Kidney (tissue), 14 donors: ENCODE results near the gene AP4S1. TPM values are rescaled to one million over a fixed set of nuclear protein-coding genes. Genes with fewer than 3 reads are reported as not detected.
A peak's percentile ranks its signal among the peaks of the same experiment; 100 is the strongest.
"Not testable (repeated sequence)": the region's sequence is repeated elsewhere in the genome, so short reads cannot be mapped to it uniquely, and the experiment has no call there.

Experiments
- DNase-seq, 5 donors: peaks; one replicate each; pipeline ENCODE4 v3.0.0-alpha.2; 2013 to 2020
- FAIRE-seq: peaks from 2 replicates; lab custom pipeline; 2012; peaks lifted over from hg19 to GRCh38; lab: Jason Lieb, UNC
- H3K27ac ChIP-seq, 2 donors: one replicate each; pipeline ENCODE4 v1.7.0; 2013; ENCODE audit warnings: low read depth in 2 of 2, low read length in 2 of 2, inconsistent platforms in 1 of 2
- H3K27me3 ChIP-seq: one replicate; pipeline ENCODE4 v1.7.1; 2013; ENCODE audit warnings: low read length, inconsistent platforms; ENCODE audit not compliant: control insufficient read depth, insufficient read depth
- H3K36me3 ChIP-seq, 3 donors: one replicate each; pipeline versions ENCODE4 v1.7.0 to v1.7.1; 2013; ENCODE audit warnings: low read length in 3 of 3, control low read depth in 1 of 3, inconsistent platforms in 1 of 3; ENCODE audit not compliant: insufficient read depth in 3 of 3, control insufficient read depth in 2 of 3
- H3K4me1 ChIP-seq, 3 donors: one replicate each; pipeline versions ENCODE4 v1.7.0 to v1.7.1; 2013; ENCODE audit warnings: low read length in 3 of 3, inconsistent platforms in 1 of 3, low read depth in 1 of 3; ENCODE audit not compliant: control insufficient read depth in 2 of 3, insufficient read depth in 2 of 3
- H3K4me3 ChIP-seq, 3 donors: one replicate each; pipeline versions ENCODE4 v1.7.0 to v1.8.1; 2013; ENCODE audit warnings: low read length in 3 of 3, control low read depth in 1 of 3, inconsistent platforms in 1 of 3
- H3K9ac ChIP-seq, 3 donors: one replicate each; pipeline versions ENCODE4 v1.7.0 to v1.7.1; 2013; ENCODE audit warnings: low read length in 3 of 3, control low read depth in 1 of 3, inconsistent platforms in 1 of 3
- H3K9me3 ChIP-seq, 3 donors: one replicate each; pipeline versions ENCODE4 v1.7.0 to v1.7.1; 2013; ENCODE audit warnings: low read length in 3 of 3, control low read depth in 1 of 3, inconsistent platforms in 1 of 3; ENCODE audit not compliant: control insufficient read depth in 2 of 3, insufficient read depth in 1 of 3
- intact Hi-C: fragments of 100-400 bp; cut with DNase I; formaldehyde crosslinking; loops from one replicate; pipeline ENCODE4 v1.11.1; 2022
- polyA plus RNA-seq: library from polyadenylated mRNA; stranded (reverse); fragments of 350-450 nt; fragmentation: Illumina TruSeq; extraction: RNeasy Lipid Tissue Mini Kit (QIAGEN cat#74804); gene quantifications from one replicate; pipeline ENCODE4 v1.2.3, GENCODE V29; 2014; ENCODE audit warnings: low read depth, low replicate concordance; ENCODE audit not compliant: insufficient read depth
- total RNA-seq: library from RNA; stranded (reverse); fragmentation: NEBNext Ultra II Directional; extraction: Animal tissue kit (Norgen Biotek cat#: 25700); gene quantifications from one replicate; pipeline ENCODE4 v1.2.1, GENCODE V29; 2021
- TF ChIP-seq, protein P1 (sequence below): IDR thresholded peaks from 3 replicates; pipeline ENCODE4 v1.5.1; 2012; ENCODE audit warnings: mild to moderate bottlenecking, moderate library complexity, borderline replicate concordance; ENCODE audit not compliant: insufficient read depth; ENCODE audit errors: extremely low read depth
- donor health status: control.
- donor health status: control.
- donor health status: control.
- donor health status: control.
- donor health status: control.
- donor health status: DM: yes; HTN: yes; CAD: no.
- donor health status: Normal renal cell carcinoma (clear cell type).

AP4S1 gene
- total and polyA plus RNA-seq, 2 donors from 2014 or later: 9.0 to 12.0 TPM

GRCh38 chr14:31051511-31051910 lies 26.1 kb downstream of the AP4S1 start:
- intact Hi-C loops: no loop called here
- Histone ChIP-seq H3K36me3 (no peaks in the 10 kb centered on the region), H3K9ac (no peak overlapping the region), H3K4me3 (no peak overlapping the region), H3K9me3 (no peaks in the 10 kb centered on the region), H3K4me1 (no peaks in the 10 kb centered on the region), H3K27ac (no peak overlapping the region), H3K27me3 (no peaks in the 10 kb centered on the region)
- DNase-seq (no peak), FAIRE-seq (no peak)
- TF ChIP-seq, protein P1, sequence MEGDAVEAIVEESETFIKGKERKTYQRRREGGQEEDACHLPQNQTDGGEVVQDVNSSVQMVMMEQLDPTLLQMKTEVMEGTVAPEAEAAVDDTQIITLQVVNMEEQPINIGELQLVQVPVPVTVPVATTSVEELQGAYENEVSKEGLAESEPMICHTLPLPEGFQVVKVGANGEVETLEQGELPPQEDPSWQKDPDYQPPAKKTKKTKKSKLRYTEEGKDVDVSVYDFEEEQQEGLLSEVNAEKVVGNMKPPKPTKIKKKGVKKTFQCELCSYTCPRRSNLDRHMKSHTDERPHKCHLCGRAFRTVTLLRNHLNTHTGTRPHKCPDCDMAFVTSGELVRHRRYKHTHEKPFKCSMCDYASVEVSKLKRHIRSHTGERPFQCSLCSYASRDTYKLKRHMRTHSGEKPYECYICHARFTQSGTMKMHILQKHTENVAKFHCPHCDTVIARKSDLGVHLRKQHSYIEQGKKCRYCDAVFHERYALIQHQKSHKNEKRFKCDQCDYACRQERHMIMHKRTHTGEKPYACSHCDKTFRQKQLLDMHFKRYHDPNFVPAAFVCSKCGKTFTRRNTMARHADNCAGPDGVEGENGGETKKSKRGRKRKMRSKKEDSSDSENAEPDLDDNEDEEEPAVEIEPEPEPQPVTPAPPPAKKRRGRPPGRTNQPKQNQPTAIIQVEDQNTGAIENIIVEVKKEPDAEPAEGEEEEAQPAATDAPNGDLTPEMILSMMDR: no peak

DNA sequence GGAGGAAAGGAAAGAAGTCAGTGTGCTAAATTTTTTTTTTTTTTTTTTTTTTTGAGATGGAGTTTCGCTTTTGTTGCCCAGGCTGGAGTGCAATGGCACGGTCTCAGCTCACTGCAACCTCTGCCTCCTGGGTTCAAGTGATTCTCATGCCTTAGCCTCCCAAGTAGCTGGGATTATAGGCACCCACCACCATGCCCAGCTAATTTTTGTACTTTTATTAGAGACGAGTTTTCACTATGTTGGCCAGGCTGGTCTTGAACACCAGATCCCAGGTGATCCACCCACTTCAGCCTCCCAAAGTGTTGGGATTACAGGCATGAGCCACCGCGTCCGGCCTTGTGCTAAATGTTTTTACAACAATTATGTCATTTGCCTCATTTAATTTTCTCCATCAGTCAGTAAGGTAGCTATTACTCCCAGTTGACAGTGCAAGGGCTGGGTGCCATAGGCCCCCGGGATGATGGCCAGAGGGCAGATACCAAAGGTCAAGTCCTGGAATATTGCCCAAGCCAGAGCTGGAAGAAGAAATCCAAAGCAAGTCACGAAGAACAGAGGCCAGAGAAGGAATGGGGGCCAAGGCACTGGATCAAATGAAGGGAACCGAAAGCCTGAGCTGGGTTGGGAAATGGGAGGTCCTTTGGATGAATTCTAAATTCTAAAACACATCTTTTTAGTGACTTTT lies 27.6 kb downstream of the AP4S1 start:
- DNase-seq: peak in 1 of 5 donors; percentile 84
- intact Hi-C loops, H3K27me3 ChIP-seq, H3K27ac ChIP-seq, H3K9ac ChIP-seq, FAIRE-seq, H3K4me3 ChIP-seq, H3K9me3 ChIP-seq, H3K36me3 ChIP-seq, H3K4me1 ChIP-seq: not testable (repeated sequence)

DNA sequence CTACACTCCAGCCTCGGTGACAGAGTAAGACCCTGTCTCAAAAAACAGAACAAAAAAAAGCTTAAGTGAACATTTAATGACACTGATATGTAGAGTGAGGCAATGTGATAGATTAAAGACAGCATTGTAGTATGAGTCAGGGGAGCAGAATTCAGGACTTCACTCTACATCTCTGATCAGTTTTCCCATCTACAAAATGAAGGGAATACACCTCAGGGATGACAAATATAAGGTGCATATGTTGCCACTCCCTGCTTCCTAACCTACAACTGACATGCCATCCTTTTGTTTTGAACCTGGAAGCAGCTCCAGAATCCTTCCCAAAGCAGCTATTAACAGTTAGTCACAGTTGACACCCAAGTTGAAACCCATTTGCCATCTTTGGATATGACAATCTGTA lies 31.6 kb downstream of the AP4S1 start:
- intact Hi-C loops: no loop called here
- no peaks in the 10 kb centered on the region for H3K4me1 ChIP-seq
- H3K4me3 ChIP-seq: no peak overlapping the region
- DNase-seq: no peak
- H3K9ac ChIP-seq: no peak overlapping the region
- no peak overlapping the region for H3K27ac ChIP-seq
- TF ChIP-seq, protein P1: no peak
- H3K36me3 ChIP-seq: no peaks in the 10 kb centered on the region
- no peaks in the 10 kb centered on the region for H3K9me3 ChIP-seq
- no peaks in the 10 kb centered on the region for H3K27me3 ChIP-seq
- no peak for FAIRE-seq

DNA sequence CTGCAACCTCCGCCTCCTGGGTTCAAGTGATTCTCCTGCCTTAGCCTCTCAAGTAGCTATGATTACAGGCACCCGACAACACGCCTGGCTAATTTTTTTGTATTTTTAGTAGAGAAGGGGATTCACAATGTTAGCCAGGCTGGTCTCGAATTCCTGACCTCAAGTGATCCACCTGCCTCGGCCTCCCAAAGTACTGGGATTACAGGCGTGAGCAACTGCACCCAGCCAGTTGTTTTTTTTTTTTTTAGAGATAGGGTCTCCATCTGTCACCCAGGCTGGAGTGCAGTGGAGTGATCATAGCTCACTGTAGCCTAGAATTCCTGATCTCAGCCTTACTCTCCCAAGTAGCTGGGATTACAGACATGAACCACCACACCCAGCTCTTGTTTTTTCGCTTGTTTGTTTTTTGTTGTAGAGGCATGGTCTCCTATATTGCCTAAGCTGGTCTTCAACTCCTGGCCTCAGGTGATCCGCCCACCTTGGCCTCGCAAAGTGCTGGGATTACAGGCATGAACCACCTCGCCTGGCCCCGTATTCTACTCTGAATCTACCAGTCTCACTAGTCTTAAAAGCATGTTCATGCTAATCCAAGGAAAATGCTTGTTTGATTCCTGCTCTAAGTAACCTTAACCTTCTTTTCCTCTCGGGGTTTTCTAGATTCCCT lies 32.4 kb downstream of the AP4S1 start:
- no peak for FAIRE-seq
- intact Hi-C loops: no loop called here
- TF ChIP-seq, protein P1: no peak

More for the DNA sequence above, 32.4 kb downstream of the AP4S1 start:
- H3K4me3 ChIP-seq: no peak overlapping the region
- H3K27ac ChIP-seq: no peak overlapping the region
- H3K27me3 ChIP-seq: no peaks in the 10 kb centered on the region
- DNase-seq: no peak
- H3K9ac ChIP-seq: no peak overlapping the region
- no peaks in the 10 kb centered on the region for H3K4me1 ChIP-seq
- H3K9me3 ChIP-seq: no peaks in the 10 kb centered on the region
- no peaks in the 10 kb centered on the region for H3K36me3 ChIP-seq
